ENCODE measurements around the gene MBD3L5.
"Not testable (repeated sequence)": the region's sequence is repeated elsewhere in the genome, so short reads cannot be mapped to it uniquely, and the experiment has no call there.

- TF ChIP-seq POLR2AphosphoS5 (IDR thresholded peaks at IDR 0.05; ENCODE audit: low read depth, low read length); TAF1 (IDR thresholded peaks at IDR 0.05; ENCODE audit: borderline replicate concordance, low read depth, low read length); POLR2A (IDR thresholded peaks at IDR 0.05; ENCODE audit: low read depth, low read length): not testable (repeated sequence)
Observed at GRCh38 chr19:7028790-7029189, 1.6 kb upstream of the MBD3L5 start.
